ELF-1 (cell line): Measurements from ENCODE around the gene TMEM43.
A peak's percentile ranks its signal among the peaks of the same experiment; 100 is the strongest.

Experiments
- DNase-seq: peaks from one replicate; pipeline ENCODE4 v3.0.0-alpha.2; 2016; ENCODE audit warnings: low read depth, low spot score

The TMEM43 gene

GRCh38 chr3:14122301-14122700 is 2.6 kb upstream of the TMEM43 start:
- no peak for DNase-seq

DNA sequence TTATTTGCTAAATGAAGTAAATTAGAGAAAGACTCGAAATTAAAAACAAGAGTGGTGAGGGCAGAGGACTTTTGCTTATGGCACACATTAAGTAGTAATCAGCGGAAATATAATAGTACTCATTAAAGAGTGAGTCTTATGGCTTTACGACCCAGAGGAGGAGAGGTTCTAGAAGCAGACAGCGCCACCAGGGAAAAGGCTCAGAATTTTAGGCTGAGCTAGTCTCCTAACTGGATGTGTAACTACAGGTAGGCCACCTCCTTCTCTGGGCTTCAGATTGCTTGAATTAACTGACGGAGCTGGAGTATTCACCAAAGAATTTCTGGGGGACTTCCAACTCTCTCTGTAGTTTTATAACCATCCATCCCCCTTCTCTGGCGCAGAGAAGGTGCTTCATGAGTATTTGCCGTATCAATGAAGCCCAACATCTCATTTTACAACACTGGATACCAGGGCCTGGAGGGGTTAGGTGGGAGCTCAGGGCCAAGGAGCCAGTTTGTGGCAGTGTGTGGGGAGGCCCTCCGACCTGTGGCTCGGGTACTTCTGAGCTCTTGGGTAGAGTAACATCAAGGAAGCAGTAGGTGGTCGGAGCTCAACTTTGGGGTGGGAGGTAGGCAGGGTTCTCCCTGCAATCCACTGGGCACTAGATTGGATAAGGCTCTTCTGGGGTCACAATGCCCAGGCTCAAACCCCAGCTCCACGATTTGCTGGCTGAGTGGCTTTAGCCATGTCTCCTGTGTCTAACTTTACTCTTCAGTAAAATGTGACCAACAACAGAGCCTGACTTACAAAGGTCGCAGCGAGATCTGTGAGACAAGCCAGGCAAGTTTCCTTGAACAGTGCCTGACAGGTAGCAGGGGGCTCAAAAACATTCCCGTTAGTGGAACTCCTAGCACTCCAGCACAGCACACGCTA is 1.3 kb upstream of the TMEM43 start:
- DNase-seq: peak; percentile 27

DNA sequence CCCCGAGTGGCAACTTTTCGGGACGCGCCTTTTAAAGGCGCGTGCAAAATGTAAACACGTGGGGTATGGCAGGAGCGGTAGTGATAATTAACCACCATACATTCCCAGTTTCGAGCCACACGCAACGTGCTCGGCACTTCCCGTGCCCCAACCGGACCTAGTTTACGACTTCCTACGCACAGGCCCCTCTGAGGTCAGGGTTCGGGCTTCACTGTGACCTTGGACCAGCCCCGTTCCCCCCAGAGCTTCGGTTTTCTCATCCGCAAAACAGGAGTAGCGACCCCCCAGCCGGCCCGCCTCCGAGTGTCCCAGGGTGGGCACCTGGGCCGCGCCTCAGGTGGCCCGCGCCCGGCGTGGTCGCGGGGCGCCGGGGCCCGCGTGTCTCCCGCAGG is 633 bp upstream of the TMEM43 start:
- DNase-seq: peak; percentile 61

GRCh38 chr3:14125193-14126016 is 553 bp downstream of the TMEM43 start:
- DNase-seq: peak; percentile 92

DNA sequence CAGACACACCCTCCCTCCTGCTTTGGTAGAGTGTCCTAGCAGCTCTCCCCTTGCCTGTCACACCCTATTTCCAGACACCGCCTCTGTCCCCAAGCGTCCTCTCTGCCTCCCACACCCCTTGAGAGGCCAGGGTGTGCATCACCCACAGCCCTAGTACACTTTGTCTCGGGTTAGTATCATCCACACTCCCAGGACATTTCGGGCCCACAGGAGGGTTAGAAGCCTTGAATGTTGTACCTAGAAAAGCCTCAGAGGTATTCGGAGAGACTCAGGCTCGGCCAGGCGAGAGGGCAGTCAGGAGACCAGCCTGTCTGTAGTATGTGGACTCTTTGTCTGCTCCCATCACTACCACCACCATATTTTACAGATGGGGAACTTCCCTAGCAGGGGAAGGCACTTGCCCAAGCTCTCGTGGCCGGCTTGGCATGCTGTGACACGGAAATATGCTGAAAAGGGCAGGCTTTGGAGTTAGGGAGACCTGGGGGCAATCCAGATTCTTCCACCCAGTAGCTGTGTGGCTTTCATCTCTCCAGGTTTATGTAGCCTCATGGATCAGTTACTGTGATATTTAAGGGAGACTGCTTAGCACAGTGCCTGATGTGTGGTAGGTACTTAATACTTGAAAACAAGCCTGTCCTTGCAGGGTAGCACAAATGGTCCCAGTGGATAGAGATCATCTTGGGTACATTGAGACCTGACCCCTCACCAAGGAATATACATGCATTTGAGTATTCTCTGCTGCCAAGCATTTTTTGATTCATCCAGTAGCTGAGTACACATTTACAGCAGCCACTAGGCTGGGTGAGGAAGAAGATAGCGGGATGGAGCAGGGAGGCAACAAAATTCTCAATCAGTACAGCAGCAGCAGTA is 1.4 kb downstream of the TMEM43 start:
- DNase-seq: no peak

DNA sequence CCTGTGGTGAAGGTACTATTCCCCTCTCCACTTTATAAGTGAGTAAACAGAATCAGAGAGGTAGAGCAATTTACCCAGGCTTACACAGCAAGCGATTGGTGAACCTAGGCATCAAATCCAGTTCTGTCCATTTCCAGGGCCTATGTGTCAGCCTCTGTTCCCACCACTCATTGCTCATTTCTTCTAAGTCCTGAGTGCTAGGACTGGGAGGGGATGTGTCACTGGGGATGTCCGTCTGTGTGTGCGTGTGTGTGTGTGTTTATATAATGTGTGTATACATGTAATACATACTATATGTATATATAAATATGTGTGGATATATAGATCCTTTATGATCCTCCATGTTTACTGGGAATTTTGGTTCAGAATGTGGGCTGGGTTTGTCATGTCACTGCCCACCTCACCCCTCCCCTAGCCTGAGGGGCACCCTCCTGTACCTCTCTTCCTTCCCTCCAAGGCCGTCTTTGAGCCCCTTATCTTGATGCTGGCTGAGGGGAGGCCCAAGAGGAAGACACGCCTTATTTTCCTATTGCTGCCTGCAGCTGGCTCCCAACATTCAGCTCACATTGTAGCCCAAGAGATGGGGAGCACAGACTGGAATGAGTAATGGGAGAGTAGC is 2.1 kb downstream of the TMEM43 start:
- no peak for DNase-seq

DNA sequence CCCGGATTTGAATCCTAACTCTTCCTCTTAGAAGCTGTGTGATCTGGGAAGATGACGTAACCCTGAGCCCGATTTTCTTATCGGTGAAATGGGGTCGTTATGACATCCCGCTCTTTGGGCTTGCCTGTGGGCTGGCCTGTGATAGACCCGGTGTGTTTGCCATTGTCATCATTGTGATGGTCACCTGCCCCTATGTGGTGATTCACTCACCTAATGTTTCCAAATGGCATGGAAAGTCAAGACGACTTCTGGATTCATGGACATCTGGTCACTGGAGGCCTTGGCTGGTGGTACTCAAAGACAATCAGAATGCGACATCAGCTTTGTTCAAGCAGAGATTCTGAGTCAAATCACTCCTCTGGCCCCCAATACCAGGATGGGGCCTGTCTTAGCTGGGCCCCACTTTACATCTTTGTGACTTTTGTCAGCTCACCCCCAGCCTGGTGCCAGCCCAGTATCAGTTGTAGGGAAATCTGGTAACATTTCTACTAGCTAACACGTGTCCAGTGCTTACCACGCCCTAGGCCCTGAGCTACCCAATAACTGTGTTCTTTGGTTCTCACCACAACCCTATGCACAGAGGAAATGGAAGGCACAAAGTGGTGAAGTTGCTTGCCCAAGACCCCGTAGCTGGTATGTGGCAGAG is 2.8 kb downstream of the TMEM43 start:
- no peak for DNase-seq

DNA sequence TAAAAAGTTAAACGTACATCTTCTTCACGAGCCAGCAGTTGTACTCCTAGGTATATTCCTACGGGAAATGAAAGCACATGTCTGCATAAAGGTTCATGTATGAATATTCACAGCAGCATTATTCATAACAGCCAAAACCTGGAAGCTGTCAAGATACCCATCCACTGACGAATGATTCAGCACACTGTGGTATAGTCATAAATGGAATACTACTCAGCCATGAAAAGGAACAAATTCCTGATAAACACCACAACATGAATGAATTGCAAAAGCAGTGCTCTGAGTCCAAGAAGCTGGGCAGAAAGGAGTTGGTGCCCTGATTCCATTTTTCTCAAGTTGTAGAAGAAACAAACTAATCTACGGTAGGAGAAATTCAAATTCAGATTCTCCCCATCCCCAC is 3.9 kb downstream of the TMEM43 start:
- no peak for DNase-seq

GRCh38 chr3:14129296-14129695 is 4.4 kb downstream of the TMEM43 start:
- DNase-seq: no peak

GRCh38 chr3:14130230-14130629 is 5.4 kb downstream of the TMEM43 start:
- no peak for DNase-seq

- DNase-seq: no peak
These were observed 5.9 kb downstream of the TMEM43 start for GRCh38 chr3:14130707-14131106.

GRCh38 chr3:14131134-14131533 is 6.3 kb downstream of the TMEM43 start:
- no peak for DNase-seq

GRCh38 chr3:14132120-14132519 is 7.3 kb downstream of the TMEM43 start:
- no peak for DNase-seq

GRCh38 chr3:14132689-14133088 is 7.8 kb downstream of the TMEM43 start:
- DNase-seq: no peak

GRCh38 chr3:14133188-14133800 is 8.4 kb downstream of the TMEM43 start:
- no peak for DNase-seq

DNA sequence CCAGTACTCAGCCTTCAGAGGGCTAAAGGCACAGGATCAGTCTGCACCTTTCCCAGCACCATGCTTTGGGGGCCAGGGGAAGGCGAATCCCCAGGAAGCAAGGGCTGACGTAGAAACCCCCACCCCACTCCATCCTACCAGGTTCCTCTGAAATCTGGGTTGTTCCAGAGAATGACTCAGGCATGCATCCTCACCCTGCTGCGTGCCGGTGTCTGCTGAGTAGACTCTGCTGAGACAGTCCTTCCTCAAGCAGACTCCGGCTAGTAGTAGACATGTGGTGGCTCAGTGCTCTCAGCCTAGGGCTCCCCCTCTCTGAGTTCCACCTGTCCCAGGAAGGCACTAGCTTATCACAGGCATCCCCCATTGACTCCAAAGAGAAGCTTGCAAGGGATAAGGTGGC is 9.0 kb downstream of the TMEM43 start:
- no peak for DNase-seq

DNA sequence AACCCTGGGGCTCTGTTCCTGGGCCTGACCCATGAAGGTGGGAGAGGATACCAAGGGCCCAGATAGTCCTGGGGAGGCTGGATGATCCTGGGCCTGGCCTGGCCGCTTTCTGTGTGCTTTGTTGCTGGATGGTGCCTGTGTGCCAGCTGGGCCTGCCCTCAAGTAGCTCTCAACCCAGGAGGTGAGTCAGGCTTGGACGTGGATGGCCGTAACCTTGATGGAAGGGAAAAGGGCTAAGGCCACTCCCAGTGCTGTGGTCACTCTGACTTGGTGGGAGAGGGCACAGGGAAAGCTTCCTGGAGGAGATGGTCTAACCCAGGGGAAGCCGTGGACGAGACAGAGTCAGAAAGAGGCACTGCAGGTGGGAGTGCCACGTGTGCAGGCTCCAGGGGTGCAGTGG is 9.4 kb downstream of the TMEM43 start:
- DNase-seq: no peak

- DNase-seq: no peak
These were observed 10.7 kb downstream of the TMEM43 start for GRCh38 chr3:14135581-14135980.

GRCh38 chr3:14137004-14137403 is 12.2 kb downstream of the TMEM43 start:
- no peak for DNase-seq

GRCh38 chr3:14137445-14137844 is 12.6 kb downstream of the TMEM43 start:
- DNase-seq: no peak
